HPDE6-E6E7 (cell line): ENCODE measurements around the gene DEFB114.
A peak's percentile ranks its signal among the peaks of the same experiment; 100 is the strongest.
"Not testable (repeated sequence)": the region's sequence is repeated elsewhere in the genome, so short reads cannot be mapped to it uniquely, and the experiment has no call there.

Experiments used
- DNase-seq: peaks from one replicate; pipeline ENCODE4 v3.0.0; 2011; ENCODE audit warnings: missing footprints; ENCODE audit errors: extremely low spot score

DEFB114 gene, protein sequence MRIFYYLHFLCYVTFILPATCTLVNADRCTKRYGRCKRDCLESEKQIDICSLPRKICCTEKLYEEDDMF

DNA sequence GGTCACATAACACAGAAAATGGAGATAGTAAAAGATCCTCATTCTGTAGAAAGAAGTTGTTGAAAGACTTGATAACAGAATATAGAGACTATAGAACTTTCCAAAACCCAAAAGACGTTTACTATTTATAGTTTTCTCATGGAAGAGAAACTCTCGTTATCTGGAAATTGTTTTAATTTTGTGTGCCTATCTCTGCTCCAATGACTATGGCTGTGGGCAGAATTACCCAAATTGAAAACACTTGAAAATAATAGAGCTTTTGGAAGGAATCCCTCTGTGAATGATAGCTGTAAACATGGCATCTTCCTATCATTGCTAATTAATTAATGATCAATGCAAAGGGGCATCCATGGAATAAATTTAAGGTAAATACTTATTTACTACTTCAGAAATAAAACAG is at the start of gene DEFB114:
Gene DEFB114, minus strand, starts transcription at position 101 of the 400 bp plus-strand sequence. Its CDS starts 59 bp downstream, at position 42.
- no peak for DNase-seq

DNA sequence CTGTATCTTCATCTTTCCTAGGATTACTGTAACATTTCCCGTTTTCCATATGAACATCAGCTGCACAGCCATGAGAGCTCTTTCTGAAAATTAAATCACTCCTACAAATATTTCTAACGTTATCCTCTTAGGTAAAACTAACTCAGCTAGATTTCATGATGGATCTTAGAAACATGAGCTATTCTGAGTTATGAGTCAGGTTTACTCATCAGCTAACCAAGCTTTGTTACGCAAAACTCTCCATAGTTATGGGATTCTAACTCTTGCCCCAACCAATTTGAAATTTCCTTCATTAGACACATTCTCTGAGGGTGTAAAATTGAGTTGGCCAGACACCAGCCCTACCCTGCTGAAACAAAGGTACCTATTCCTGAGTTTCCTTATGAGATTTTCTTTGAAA is 43.9 kb upstream of the DEFB114 start:
- DNase-seq = peak; percentile 50

DNA sequence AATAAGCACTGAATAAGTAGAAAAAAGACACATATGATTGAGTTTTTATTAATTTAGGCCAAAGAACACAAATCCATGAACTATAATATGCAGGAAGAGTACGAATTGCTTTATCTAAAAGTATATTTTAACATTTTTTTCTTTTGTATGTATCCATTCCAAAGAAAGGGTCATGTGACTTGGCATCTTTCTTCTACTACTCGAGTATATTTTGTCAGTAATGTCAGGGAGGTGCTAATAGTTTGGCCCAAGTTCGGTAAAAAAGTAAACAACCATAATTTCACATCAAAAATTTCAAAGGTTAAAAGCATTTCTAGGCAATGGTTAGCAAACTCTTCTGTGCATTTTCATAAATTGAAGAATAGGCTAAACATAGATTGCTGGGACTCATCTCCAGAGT is 39.2 kb upstream of the DEFB114 start:
- no peak for DNase-seq

DNA sequence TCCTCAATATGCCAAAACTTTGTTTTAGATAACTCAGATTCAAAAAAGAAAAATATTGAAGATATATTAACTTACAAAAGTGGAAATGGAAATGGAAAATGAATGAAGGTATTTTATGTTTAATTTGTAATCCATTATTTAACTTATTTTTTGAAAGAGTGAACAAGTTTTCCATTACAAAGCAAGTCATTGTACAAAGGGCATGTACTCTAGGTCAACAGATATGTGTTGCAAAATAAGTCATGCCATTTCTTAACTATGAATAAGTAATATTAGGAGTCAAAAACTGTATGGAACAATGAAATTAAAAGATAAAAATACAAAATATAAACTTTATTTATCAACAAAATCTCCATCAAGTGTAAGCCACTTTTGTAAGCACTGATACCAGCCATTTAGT is 31.3 kb upstream of the DEFB114 start:
- DNase-seq = no peak

DNA sequence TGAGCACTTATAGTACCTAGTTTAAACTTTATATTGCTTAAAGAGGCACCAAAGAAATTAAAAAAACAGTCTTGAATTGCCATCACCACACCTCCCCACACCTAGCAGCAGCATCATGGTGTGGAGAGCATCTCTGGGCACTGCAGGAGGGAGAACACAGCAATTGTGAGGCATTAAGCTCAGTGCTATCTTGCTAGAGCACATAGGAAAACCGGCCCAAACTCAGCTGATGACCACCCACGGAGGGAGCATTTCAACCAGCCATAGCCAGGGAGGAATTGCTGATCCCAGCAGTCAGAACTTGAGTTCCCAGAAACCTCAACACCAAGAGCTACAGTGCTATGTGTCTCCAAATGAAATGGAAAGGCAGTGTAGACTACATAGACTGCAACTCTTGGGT is 24.9 kb upstream of the DEFB114 start:
- no peak for DNase-seq

DNA sequence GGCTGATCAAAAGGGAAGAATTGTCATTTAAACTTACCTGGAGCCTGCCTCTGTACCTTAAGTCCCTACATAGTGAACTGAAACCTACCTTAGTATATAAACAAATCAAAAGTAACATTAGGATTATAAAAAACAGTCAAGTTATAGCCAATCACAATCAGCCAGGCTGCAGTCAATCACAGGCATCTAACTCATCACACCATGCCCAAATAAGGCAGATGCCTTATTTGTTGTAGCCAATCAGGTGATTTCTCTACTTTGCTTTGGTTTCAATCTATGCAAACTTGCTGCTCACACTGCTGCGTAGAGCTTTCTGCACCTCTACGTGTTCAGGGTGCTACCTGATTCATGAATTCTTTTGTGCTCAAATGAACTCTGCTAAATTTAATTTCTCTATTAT is 23.8 kb upstream of the DEFB114 start:
- DNase-seq = no peak

DNA sequence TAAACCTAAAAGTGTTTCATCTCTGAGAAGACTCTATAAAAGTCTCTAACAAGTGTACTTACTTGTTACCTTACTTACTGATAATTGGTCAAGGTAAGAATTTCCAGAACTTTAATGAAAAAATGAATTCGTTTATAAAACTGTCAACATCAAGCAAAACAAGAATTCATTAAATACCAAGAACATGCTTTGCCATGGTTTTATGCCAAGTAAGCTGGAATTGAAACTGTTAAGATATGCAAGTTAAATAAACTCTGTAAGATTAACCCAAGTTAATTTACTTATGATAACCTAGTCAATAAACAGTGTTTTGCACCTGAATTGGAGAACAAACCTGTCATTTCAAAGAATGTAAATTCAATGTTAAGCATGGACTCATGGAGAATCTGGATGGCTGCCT is 22.6 kb upstream of the DEFB114 start:
- no peak for DNase-seq

DNA sequence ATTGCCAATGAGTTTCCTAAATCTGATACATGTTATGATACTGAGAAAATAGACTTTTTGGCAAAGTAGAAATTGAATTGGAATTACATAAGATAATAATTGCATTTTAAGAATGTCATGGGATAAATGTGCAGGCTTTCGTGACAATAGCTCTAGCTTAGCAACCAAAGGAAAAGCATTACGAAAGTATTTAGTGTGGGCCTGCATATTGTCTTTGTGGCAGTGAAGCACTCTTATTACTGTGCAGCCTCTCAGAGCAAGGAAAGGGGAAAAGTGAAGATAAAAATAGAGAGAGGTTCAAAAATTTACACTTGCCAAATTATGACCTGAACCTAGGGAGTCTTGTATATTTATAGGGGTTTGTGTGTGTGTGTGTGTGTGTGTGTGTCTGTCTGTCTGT is 18.1 kb upstream of the DEFB114 start:
- DNase-seq = no peak

DNA sequence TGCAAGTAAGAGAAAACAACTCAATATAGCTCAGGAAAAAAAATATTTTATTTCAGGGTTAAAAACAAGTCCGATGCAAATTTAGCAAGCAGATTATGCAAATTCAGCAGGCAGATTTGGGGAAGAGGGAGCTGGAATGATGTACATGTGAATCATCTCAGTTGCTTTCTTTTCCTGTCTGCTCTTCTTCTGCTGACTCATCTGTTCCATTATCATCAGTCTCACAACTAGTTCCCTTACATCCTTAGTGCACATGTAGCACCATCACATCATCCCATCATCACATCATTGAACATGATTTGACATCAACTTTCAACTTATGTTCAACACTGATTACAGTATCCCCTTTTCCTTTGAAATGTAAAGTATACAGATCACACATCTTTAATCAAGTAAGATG is 16.9 kb upstream of the DEFB114 start:
- no peak for DNase-seq

DNA sequence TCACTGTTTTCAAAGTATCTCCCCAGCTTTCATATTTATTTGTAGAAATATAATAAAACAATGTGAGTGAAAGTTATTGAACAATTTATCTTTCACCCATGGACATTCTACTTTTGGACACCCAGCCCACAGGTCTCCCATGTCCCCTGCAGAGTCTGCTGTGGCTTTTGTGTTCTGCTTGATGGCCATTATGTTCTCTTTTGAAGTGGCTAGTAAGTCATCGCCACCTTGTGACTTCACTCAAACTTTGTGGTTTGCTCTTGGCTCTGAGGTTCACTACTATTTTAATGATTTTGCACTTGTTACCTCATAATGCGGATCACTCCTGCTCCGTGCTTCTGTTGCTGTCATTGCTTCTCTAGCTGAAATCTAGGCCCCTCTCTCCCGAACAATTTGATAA is 15.6 kb upstream of the DEFB114 start:
- no peak for DNase-seq

DNA sequence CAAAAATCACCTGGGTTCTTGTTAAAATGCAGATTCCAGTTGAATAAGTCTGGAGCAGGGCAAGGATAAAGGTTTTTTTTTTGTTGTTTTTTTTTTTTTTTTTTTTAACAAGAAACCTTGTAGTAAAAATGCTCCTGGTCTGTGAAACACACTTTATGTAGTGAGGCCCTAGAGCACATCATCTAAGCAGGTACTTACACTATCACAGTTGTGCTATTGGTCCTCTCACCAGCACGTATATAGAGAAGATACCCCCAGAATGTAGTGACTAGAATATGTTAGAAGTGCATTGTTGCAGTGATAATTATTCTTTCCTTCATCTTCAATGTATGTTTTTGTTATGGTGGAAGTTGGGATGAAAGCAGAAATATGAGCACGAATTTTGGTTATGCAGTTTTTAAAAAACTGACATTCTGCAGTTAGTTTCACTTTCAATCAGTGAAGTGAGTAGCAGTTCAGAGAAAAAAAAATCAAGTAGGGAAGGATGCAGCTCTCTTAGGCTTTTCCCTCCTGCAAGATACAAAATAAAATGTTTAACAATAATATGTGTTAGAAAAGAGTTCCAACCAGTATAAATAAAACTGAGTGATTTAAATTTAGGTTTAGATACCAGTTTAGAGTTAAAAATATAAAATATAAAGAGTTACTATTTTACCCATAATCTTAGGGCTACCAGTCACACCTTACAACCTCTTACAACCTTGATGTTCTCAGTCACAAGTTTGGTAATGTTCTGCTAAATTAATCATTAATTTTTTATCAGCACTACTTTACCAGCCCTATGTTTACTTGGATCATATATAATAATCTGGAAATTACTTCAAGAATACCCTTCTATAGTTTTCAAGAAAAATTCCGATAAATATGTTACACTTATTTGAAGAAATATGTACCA is 14.6 kb upstream of the DEFB114 start:
- DNase-seq = no peak

DNA sequence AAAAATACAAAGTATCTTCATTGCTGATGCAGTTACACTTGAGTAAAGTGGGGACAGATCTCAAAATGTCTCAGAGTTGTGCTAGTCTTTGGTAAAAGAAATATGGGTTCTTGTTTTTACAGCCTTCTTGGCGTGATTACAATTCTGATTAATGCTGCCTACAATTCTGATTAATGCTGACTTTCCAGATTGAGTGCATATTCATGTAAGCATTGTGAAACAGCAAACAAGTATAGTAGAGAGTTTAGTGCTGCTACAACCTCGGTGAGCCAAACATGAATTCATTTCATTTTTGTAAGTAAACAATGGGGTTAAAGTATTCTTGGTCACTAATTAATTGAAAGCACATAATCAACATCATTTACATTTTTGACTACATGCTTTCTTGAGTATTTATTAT is 5.6 kb upstream of the DEFB114 start, which contains the start of gene DEFB113:
Gene DEFB113, minus strand, starts transcription at position 21 of the 400 bp plus-strand sequence. Its CDS starts 0 bp downstream, at position 21.
- no peak for DNase-seq

DNA sequence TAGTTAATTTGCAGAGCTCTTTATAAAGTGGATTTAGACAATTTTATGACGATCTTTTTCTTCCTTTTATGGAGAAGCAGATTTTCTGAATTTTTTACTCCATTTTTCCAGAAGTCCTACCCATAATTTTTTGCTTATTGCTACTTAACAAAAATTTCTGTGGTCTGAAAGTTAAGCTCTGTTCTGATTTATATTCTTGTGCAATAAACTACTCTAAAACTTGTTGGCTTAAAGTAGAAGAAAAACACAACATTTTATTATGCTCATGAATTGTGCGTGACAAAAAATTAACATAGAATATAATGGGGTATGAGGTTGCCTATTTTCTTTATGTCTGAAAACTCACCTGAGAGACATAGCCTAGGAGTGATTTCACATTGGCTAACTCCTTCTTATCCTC is 2.9 kb upstream of the DEFB114 start:
- no peak for DNase-seq

DNA sequence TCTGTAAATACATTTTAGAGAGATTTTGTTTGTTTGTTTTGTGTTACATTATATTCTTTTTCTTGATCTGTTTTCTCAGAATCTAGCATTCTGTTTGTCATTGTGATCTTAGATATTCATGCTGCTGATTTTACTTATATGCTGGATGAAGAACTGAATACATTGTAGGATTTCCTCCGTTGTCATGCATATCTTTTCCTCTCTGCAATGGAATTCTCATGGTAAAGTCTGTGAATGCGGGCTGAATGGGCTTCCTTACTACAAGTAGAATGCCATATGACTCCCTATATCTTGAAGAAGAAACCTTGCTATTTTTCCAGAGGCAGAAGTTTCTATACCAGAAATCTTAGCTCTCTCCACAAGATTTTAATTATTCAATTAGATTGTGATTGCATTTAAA is 2.4 kb upstream of the DEFB114 start:
- DNase-seq = no peak

DNA sequence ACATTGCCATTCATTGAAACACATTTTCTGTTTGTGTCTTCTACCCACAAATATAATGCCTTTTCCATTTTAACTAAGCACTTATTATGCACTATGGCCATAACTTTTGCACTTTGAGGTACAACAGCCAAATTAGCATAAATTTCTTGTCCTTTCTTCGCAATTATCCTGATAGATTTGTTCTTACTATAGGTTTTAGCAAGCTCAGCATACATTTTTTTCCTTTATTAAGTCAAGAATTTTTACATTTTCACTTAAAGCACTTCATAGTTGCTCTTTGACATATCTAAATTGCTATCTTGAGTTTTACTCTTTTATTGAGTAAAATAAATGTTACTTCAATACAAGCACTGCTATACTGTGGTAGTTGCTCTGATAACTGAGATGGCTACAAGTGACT is 5.8 kb downstream of the DEFB114 start:
- no peak for DNase-seq

DNA sequence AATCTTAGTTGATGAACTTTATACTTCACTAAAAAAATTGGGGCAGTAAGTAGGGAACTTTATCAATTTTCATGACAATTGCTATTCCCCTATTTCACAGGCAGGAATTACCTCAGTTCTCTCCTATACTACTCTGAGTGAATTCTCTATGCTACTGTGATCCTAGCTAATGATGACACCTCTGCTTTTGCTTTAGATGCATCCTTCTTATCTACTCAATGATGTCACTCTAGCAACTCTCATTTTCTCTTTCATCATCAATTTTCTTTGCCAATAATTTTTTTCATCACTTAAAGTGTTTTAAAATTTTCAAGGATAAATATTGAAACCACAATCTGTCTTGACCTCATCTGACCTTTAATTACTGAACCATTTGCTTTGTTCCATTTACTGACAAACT is 8.1 kb downstream of the DEFB114 start:
- DNase-seq = no peak

DNA sequence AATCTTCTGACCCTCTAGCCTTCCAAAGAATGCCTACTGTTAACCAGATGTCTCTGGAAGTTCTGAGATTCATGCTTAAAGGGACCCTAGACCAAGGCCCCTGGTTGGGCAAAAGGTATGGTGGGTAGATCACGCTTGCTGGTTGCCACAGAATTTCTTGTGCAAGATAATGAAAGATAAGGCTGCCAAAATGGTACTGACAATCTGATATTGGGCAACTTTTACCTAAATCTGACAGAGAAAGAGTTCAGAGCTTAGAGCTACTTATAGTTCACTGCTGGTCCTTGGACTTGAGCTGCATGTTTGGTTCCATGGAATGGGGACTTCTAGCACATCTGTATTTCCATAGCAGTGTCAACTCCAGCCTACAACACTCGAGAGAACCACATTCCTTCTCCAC is 12.0 kb downstream of the DEFB114 start:
- DNase-seq = no peak

DNA sequence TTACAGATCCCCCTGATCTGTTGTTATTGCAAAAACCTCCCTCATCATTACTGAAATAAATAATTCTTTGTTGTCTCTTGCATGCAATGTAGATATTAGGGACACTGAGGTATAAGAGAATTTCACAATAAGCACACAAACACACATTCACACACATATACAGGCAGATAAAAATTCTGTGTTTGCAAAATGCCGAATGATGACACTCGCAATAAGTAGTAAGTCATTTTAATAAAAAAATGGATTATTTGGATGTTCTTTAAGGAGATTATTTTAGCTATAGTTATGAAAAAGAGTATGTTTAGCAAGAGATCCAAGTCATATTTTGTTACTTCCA is 13.6 kb downstream of the DEFB114 start:
- DNase-seq = no peak

DNA sequence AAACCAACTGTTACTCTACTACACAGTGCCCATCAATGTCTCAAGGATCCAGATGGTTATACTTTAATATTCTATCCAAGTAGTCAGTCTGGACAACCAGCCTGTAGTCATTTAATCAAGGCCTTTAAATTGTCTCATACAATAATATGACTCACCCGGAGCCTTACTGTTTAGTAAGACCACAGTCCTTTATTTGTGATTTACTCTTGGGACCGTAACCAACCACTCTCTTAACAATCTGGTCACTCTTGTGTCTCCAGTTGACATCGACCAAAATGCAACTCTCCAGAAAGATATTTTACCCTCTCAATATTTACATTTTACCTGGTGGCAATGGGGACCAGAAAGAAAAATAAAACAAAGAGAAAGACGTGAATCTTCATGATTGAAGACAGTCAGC is 14.9 kb downstream of the DEFB114 start:
- no peak for DNase-seq

DNA sequence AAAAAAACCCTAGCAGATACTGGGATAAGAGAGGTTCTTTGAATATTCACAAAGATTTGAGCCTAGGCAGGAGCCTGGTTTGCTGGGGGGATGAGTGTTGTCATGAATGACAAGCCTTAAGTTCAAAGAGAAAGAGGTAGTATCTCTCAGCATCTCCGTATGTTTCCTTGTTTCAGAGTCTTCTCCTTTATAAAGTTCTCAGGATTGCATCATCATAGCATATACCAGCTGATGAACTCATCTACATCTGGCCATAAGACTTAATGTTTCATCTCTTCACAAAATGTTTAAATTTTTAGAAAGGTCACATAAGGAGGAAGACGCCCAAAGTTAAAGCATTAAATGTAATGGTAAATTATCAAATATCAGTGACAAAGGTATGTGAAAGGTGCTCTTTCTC is 17.1 kb downstream of the DEFB114 start:
- DNase-seq = no peak

DNA sequence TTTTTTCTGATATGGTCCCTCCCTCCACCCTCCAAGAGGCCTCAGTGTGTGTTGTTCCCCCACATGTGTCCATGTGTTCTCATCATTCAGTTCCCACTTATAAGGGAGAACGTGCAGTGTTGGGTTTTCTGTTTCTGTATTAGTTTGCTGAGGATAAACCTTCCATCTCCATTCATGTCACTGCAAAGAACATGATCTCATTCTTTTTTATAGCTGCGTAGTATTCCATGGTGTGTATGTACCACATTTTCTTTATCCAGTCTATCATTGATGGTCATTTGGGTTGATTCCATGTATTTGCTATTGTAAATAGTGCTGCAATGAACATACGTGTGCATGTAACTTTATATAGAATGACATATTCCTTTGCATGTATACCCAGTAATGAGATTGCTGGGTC is 19.9 kb downstream of the DEFB114 start:
- DNase-seq = not testable (repeated sequence)

DNA sequence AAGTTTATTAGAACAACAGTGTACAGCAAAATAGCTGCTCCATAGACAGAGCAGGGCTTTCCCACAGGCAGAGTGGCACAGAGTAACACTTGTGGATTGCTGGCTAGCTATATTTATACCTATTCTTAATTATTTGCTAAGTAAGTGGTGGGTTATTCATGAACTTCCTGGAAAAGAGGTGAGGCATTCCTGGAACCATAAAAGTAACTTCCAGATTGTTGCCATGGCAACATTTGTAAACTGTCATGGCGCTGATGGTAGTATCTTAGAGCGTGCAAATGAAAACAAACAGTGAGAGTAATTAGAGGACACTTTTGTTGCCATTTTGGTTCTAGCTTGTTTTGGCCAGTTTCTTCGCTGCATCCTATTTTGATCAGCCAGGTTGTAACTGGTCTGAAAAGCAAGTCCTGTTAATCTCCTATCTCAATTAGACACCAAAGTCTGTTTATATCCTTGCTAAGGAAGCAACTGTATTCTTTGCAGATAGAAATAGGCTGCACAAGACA is 23.9 kb downstream of the DEFB114 start:
- no peak for DNase-seq

DNA sequence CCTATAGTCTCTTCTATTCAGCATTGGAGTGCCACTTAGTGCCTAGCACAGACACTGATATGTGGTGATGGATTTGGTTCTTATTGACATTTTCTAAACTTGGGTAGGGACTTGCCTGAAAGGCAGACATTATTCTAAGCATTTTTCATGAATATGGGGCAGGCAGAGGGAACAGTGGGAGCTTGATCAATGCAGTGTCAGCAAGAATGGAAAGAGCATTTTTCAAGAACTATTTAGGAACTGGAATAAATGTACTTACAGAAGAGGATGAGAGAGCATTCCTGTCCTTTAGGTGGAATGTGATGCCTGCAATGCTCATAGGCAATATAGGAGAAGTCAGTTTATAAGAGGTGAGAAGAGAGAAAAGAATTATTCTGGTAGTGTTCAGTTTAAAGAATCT is 26.2 kb downstream of the DEFB114 start:
- DNase-seq = no peak

DNA sequence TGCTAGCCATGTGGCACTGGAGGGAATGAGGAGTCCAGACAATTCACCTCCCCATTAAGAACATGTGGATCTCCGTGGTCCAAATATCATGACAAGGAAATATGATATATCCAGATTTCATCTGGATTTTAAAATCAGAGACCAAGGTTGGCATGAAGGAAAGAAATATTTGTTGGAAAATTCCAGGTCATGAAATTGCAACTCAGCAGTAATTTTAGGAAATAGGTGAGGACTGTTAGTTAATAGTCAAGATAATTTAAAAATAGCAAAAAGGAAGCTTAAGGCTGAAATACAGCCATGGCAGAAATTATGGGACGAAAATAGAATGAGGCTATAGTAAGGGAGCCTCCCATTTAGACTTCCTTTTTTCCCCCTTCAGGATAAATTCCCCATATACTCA is 26.9 kb downstream of the DEFB114 start:
- no peak for DNase-seq
